IMR-90 (cell line): ENCODE results near the gene FOSL2. TPM values are rescaled to one million over a fixed set of nuclear protein-coding genes. Genes with fewer than 3 reads are reported as not detected.
A peak's percentile ranks its signal among the peaks of the same experiment; 100 is the strongest.

Source experiments
- ATAC-seq: fragments of 200-7000 bp; cut with Tn5 transposase; 2 replicates; pipeline ENCODE4 v1.9.1; 2020; ENCODE audit warnings: low read depth, mild to moderate bottlenecking, moderate library complexity
- BruUV-seq: library from RNA; stranded (reverse); fragments of 400-500 nt; replicated peaks from 2 replicates; lab custom pipeline; 2021; lab: Mats Ljungman, UMichigan
- CTCF ChIA-PET: fragments of 300-600 bp; formaldehyde crosslinking; extraction: SDS; loops from one replicate; lab custom pipeline; 2021; ENCODE audit warnings: antibody characterized with exemption; lab: Yijun Ruan, JAX
- POLR2A ChIA-PET: fragments of 300-600 bp; sonication (Branson Sonifier 250); formaldehyde crosslinking; loops from one replicate; lab custom pipeline; 2022; ENCODE audit warnings: antibody characterized with exemption; ENCODE audit not compliant: unreplicated experiment; lab: Charles Lee
- DNase-seq: peaks from one replicate; pipeline ENCODE4 v3.0.0; 2013
- H2AFZ ChIP-seq: replicated peaks from 2 replicates; pipeline ENCODE3; 2013; ENCODE audit warnings: low read length, mild to moderate bottlenecking; ENCODE audit not compliant: poor library complexity
- H2AK5ac ChIP-seq: 2 replicates; pipeline ENCODE4 v1.6.1; 2013; ENCODE audit warnings: low read depth, low read length, inconsistent platforms
- H2AK9ac ChIP-seq: replicated peaks from 2 replicates; pipeline ENCODE3; 2013; ENCODE audit warnings: mild to moderate bottlenecking, low read depth, low read length, moderate library complexity; ENCODE audit not compliant: poor library complexity
- H2BK120ac ChIP-seq: 2 replicates; pipeline ENCODE4 v1.6.1; 2013; ENCODE audit warnings: low read depth, low read length, inconsistent platforms
- H2BK15ac ChIP-seq: 3 replicates; pipeline ENCODE4 v1.6.1; 2013; ENCODE audit warnings: low read depth, low read length, inconsistent platforms
- H2BK20ac ChIP-seq: 2 replicates; pipeline ENCODE4 v1.6.1; 2013; ENCODE audit warnings: low read depth, mild to moderate bottlenecking, inconsistent platforms, low read length, moderate library complexity
- H2BK5ac ChIP-seq: 2 replicates; pipeline ENCODE4 v1.6.1; 2013; ENCODE audit warnings: mild to moderate bottlenecking, low read depth, low read length, inconsistent platforms; ENCODE audit not compliant: poor library complexity, severe bottlenecking
- H3K14ac ChIP-seq: replicated peaks from 2 replicates; pipeline ENCODE4 v1.6.1; 2013; ENCODE audit warnings: low read depth, low read length, inconsistent platforms
- H3K18ac ChIP-seq: 2 replicates; pipeline ENCODE4 v1.6.1; 2013; ENCODE audit warnings: low read depth, low read length, control low read depth
- H3K23ac ChIP-seq: 2 replicates; pipeline ENCODE4 v1.6.1; 2013; ENCODE audit warnings: low read depth, low read length, inconsistent platforms
- H3K27ac ChIP-seq: 2 replicates; pipeline ENCODE4 v1.5.1; 2013; ENCODE audit warnings: mild to moderate bottlenecking, control low read depth, low read length; ENCODE audit not compliant: insufficient read depth
- H3K27me3 ChIP-seq: 2 replicates; pipeline ENCODE4 v1.6.1; 2013; ENCODE audit warnings: low read length; ENCODE audit not compliant: control insufficient read depth, insufficient read depth
- H3K36me3 ChIP-seq: 2 replicates; pipeline ENCODE4 v1.6.1; 2013; ENCODE audit warnings: low read length, mixed read lengths; ENCODE audit not compliant: control insufficient read depth, insufficient read depth
- H3K4ac ChIP-seq: 2 replicates; pipeline ENCODE4 v1.6.1; 2013; ENCODE audit warnings: low read depth, low read length, inconsistent platforms
- H3K4me1 ChIP-seq: 2 replicates; pipeline ENCODE4 v1.6.1; 2013; ENCODE audit warnings: low read length, mixed read lengths; ENCODE audit not compliant: control insufficient read depth, insufficient read depth
- H3K4me2 ChIP-seq: 2 replicates; pipeline ENCODE4 v1.6.1; 2013; ENCODE audit warnings: low read depth, mild to moderate bottlenecking, control low read depth, low read length, moderate library complexity
- H3K4me3 ChIP-seq: 2 replicates; pipeline ENCODE4 v1.5.1; 2013; ENCODE audit warnings: low read depth, mild to moderate bottlenecking, control low read depth, low read length, moderate library complexity; ENCODE audit not compliant: insufficient read depth
- H3K56ac ChIP-seq: 2 replicates; pipeline ENCODE4 v1.6.1; 2013; ENCODE audit warnings: low read length, inconsistent platforms; ENCODE audit not compliant: insufficient read depth; ENCODE audit errors: extremely low read depth
- H3K79me1 ChIP-seq, 2 experiments: 2 replicates each; pipeline ENCODE4 v1.6.1; 2013; ENCODE audit warnings: low read length in 2 of 2, inconsistent platforms in 1 of 2, low read depth in 1 of 2
- H3K9ac ChIP-seq: 2 replicates; pipeline ENCODE4 v1.6.1; 2013; ENCODE audit warnings: low read depth, low read length, control low read depth
- H3K9me1 ChIP-seq: 2 replicates; pipeline ENCODE4 v1.6.1; 2013; ENCODE audit warnings: low read length, inconsistent platforms; ENCODE audit not compliant: insufficient read depth
- H3K9me3 ChIP-seq: 2 replicates; pipeline ENCODE4 v1.6.1; 2013; ENCODE audit warnings: low read length; ENCODE audit not compliant: control insufficient read depth, insufficient read depth
- H4K20me1 ChIP-seq: 2 replicates; pipeline ENCODE4 v1.6.1; 2013; ENCODE audit warnings: low read length, inconsistent platforms; ENCODE audit not compliant: insufficient read depth
- H4K5ac ChIP-seq: 2 replicates; pipeline ENCODE4 v1.6.1; 2013; ENCODE audit warnings: mild to moderate bottlenecking, low read depth, low read length, control low read depth
- H4K8ac ChIP-seq, 2 experiments: 2 replicates each; pipeline ENCODE4 v1.6.1; 2013; ENCODE audit warnings: low read depth in 2 of 2, low read length in 2 of 2, control low read depth in 1 of 2, inconsistent platforms in 1 of 2
- H4K91ac ChIP-seq: 2 replicates; pipeline ENCODE4 v1.6.1; 2013; ENCODE audit warnings: low read depth, low read length, inconsistent platforms; ENCODE audit not compliant: insufficient read depth
- BHLHE40 ChIP-seq: fragments of 150-350 bp; IDR thresholded peaks from 2 replicates; pipeline ENCODE4 v1.6.1; 2016; ENCODE audit warnings: mild to moderate bottlenecking, low read depth, low read length
- FOS ChIP-seq: fragments of 150-350 bp; IDR thresholded peaks from 2 replicates; pipeline ENCODE4 v1.6.1; 2016; ENCODE audit warnings: low read depth, low read length
- MAZ ChIP-seq: IDR thresholded peaks from 2 replicates; pipeline ENCODE4 v1.6.1; 2012; ENCODE audit warnings: low read depth, mild to moderate bottlenecking, low read length, improper control_type of control experiment, moderate library complexity, borderline replicate concordance
- MXI1 ChIP-seq: IDR thresholded peaks from 2 replicates; pipeline ENCODE4 v1.6.1; 2012; ENCODE audit warnings: low read depth, mild to moderate bottlenecking, low read length, moderate library complexity, borderline replicate concordance
- POLR2A ChIP-seq: IDR thresholded peaks from 2 replicates; pipeline ENCODE4 v1.6.1; 2012; ENCODE audit warnings: mild to moderate bottlenecking, low read depth, low read length
- RAD21 ChIP-seq: IDR thresholded peaks from 2 replicates; pipeline ENCODE4 v1.6.1; 2012; ENCODE audit warnings: low read length, improper control_type of control experiment
- RFX5 ChIP-seq: IDR thresholded peaks from 2 replicates; pipeline ENCODE4 v1.8.0; 2012; ENCODE audit warnings: low read depth, mild to moderate bottlenecking, low read length, moderate library complexity
- WGBS, 2 experiments: methylation state at CpG; one replicate each; pipeline versions ENCODE4 v1.1.5 to v1.1.7; 2013; ENCODE audit warnings: missing lambda C conversion rate in 2 of 2; ENCODE audit not compliant: insufficient read length in 1 of 2; ENCODE audit errors: extremely low coverage in 2 of 2; 5-methylcytosine and 5-hydroxymethylcytosine counted together
- dilution Hi-C: fragments of 300-500 bp; cut with HindIII; formaldehyde crosslinking; loops from one replicate; pipeline ENCODE4 v1.14.3; 2018; ENCODE audit warnings: low sequenced_read_pairs; ENCODE audit not compliant: unreplicated experiment
- in situ Hi-C: fragments of 300-500 bp; cut with MboI; formaldehyde crosslinking; loops from 3 replicates; pipeline ENCODE4 v1.14.3; 2019; ENCODE audit warnings: low sequenced_read_pairs, inconsistent platforms, mixed read lengths
- intact Hi-C: fragments of 100-400 bp; cut with micrococcal nuclease; formaldehyde crosslinking; loops from 2 replicates; pipeline ENCODE4 v1.10.0; 2022
- polyA plus RNA-seq, 3 experiments: library from polyadenylated mRNA; depleted of rRNA; stranded (reverse); fragments of >200 nt; gene quantifications; 2 replicates each; pipeline ENCODE4 v1.2.3, GENCODE V29; 2012; ENCODE audit warnings: low replicate concordance in 1 of 3
- total RNA-seq: library from RNA; depleted of rRNA; stranded (reverse); fragments of >200 nt; gene quantifications from 2 replicates; pipeline ENCODE4 v1.2.3, GENCODE V29; 2012
- TF ChIP-seq, protein P1 (sequence below): fragments of 150-350 bp; IDR thresholded peaks from 2 replicates; pipeline ENCODE4 v1.6.1; 2017; ENCODE audit warnings: mild to moderate bottlenecking, antibody characterized with exemption, low read length, low read depth

FOSL2 gene
- total and polyA plus RNA-seq, 2 of the 4 experiments (the other 2 are of a cell fraction), result 31.4 to 46.3 TPM

DNA sequence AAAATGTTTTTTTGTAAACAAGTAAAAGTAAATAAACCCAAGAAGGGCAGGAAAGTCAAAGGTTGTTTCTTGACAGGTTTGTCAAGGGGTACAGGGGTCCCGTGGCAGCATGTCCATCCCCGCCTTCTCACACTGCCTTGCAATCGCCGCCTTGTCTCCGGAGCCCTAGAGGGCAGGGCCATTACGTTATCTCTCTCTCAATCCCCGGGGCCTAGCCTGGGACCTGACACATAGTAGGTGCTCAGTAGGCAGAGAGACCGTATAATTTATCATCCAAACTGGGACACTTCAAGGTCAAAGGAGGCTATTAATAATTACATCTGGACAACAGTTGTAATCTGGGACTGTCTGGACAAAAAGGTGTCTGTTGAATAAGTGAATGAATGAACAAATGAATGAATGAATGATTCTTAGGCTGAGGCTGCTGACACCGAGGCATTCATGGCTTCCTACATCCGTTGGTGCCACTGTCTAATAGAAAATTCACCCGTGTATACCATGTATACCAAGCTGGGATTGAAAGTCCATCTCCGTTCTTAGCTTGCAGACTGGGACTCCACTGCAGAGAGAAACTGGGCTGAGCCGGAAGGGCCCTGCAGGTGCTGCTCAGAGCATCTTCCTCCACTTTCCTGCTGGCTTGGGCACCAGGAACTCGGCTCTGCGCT is 58.4 kb downstream of the FOSL2 start:
- CTCF ChIA-PET, result no interaction called here
- Histone ChIP-seq H2AFZ (no peak overlapping the region), H3K23ac (no peak overlapping the region), H4K5ac (no peak overlapping the region), H3K79me1 (peaks cover 4 to 40% of the 10 kb centered on the region in 2 experiments; a peak in 3 of 4 replicates), H4K8ac (no peak overlapping the region), H3K36me3 (no peaks in the 10 kb centered on the region), H3K27ac (no peak overlapping the region), H3K9me3 (no peaks in the 10 kb centered on the region), H3K56ac (no peak overlapping the region), H2AK9ac (peak overlapping the region; percentile 23), H2BK20ac (no peak overlapping the region), H3K18ac (no peak overlapping the region), H3K14ac (no peak overlapping the region), H3K9ac (no peak overlapping the region), H3K4me2 (no peak overlapping the region), H3K9me1 (peaks cover 35% of the 10 kb centered on the region), H2BK120ac (no peak overlapping the region), H3K4me1 (peaks cover 31% of the 10 kb centered on the region), H2BK15ac (no peak overlapping the region), H4K91ac (no peak overlapping the region), H3K4me3 (no peak overlapping the region), H3K27me3 (no peaks in the 10 kb centered on the region), H2AK5ac (peak overlapping the region; percentile 76), H4K20me1 (no peaks in the 10 kb centered on the region), H2BK5ac (no peak overlapping the region), H3K4ac (no peak overlapping the region)
- ATAC-seq (no peak), DNase-seq (no peak)
- TF ChIP-seq FOS (no peak), RAD21 (no peak), POLR2A (no peak), BHLHE40 (no peak), RFX5 (no peak), MAZ (no peak), MXI1 (no peak)
- TF ChIP-seq, protein P1, sequence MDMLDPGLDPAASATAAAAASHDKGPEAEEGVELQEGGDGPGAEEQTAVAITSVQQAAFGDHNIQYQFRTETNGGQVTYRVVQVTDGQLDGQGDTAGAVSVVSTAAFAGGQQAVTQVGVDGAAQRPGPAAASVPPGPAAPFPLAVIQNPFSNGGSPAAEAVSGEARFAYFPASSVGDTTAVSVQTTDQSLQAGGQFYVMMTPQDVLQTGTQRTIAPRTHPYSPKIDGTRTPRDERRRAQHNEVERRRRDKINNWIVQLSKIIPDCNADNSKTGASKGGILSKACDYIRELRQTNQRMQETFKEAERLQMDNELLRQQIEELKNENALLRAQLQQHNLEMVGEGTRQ, result no peak
- WGBS, 2 experiments, result 93% methylated on average over 6 of the region's 15 CpGs; no CpG with 5 or more reads in 1 of the 2 experiments
- intact Hi-C loops (loop anchor here (5.0 kb wide), 1 partner anchor 729 kb away; no protein-coding TSS in a partner anchor), dilution Hi-C loops (no loop called here), in situ Hi-C loops (no loop called here)
- BruUV-seq, result no TSS peak
- POLR2A ChIA-PET, result no interaction called here
